Nephron (organoid): ENCODE data around the gene GALK2.
A peak's percentile ranks its signal among the peaks of the same experiment; 100 is the strongest.

ENCODE experiments used
- H3K27ac Mint-ChIP-seq, 3 experiments: 2 replicates each; pipeline ENCODE4 v1.8.0; 2020; ENCODE audit warnings: mixed read lengths in 3 of 3, mild to moderate bottlenecking in 2 of 3, moderate library complexity in 1 of 3
- H3K27me3 Mint-ChIP-seq: 2 replicates; pipeline ENCODE4 v1.8.0; 2021; ENCODE audit warnings: low read depth, mild to moderate bottlenecking, moderate library complexity, mixed read lengths
- H3K36me3 Mint-ChIP-seq: 2 replicates; pipeline ENCODE4 v1.8.0; 2020; ENCODE audit warnings: low read depth, mixed read lengths
- H3K4me1 Mint-ChIP-seq: 2 replicates; pipeline ENCODE4 v1.8.0; 2020; ENCODE audit warnings: mixed read lengths
- H3K4me3 Mint-ChIP-seq, 3 experiments: 2 replicates each; pipeline ENCODE4 v1.8.0; 2020; ENCODE audit warnings: mild to moderate bottlenecking in 3 of 3, mixed read lengths in 3 of 3, moderate library complexity in 2 of 3
- H3K9me3 Mint-ChIP-seq: 2 replicates; pipeline ENCODE4 v1.8.0; 2020; ENCODE audit warnings: mixed read lengths
- CTCF ChIP-seq, 3 experiments: fragments of 200-600 bp; sonication (generic); IDR thresholded peaks; one replicate each; pipeline ENCODE4 v1.5.0; 2021; ENCODE audit warnings: antibody characterized with exemption in 3 of 3; ENCODE audit not compliant: unreplicated experiment in 3 of 3

Gene GALK2

GRCh38 chr15:49235446-49236124 lies 65.5 kb downstream of the GALK2 start:
- peak; percentile 74 to 80 (median 79) for TF ChIP-seq CTCF (IDR thresholded peaks at IDR 0.05; ENCODE audit: unreplicated experiment in 3 of 3)
- Mint-ChIP-seq H3K36me3 (peaks cover 35% of the 10 kb centered on the region), H3K27me3 (no peaks in the 10 kb centered on the region), H3K4me1 (peaks cover 19% of the 10 kb centered on the region), H3K27ac (peak overlapping the region; percentile 92 to 98 (median 94)), H3K4me3 (peak overlapping the region; percentile 32 to 56 (median 52)), H3K9me3 (peaks cover 6% of the 10 kb centered on the region)

- no peak for TF ChIP-seq CTCF (IDR thresholded peaks at IDR 0.05; ENCODE audit: unreplicated experiment in 3 of 3)
- peak overlapping the region; percentile 88 to 94 (median 92) for H3K27ac Mint-ChIP-seq
- peaks cover 19% of the 10 kb centered on the region for H3K4me1 Mint-ChIP-seq
- peaks cover 5% of the 10 kb centered on the region for H3K9me3 Mint-ChIP-seq
- peak overlapping the region in 1 of 3 experiments; percentile 5 for H3K4me3 Mint-ChIP-seq
- H3K27me3 Mint-ChIP-seq = no peaks in the 10 kb centered on the region
- peaks cover 25% of the 10 kb centered on the region for H3K36me3 Mint-ChIP-seq
These were observed 66.8 kb downstream of the GALK2 start for GRCh38 chr15:49236869-49237268.

GRCh38 chr15:49238342-49238741 lies 68.3 kb downstream of the GALK2 start:
- no peak for TF ChIP-seq CTCF (IDR thresholded peaks at IDR 0.05; ENCODE audit: unreplicated experiment in 3 of 3)
- Mint-ChIP-seq H3K36me3 (peaks cover 14% of the 10 kb centered on the region), H3K4me3 (peak overlapping the region; percentile 32 to 51 (median 40)), H3K9me3 (peaks cover under 1% of the 10 kb centered on the region), H3K27me3 (no peaks in the 10 kb centered on the region), H3K4me1 (peaks cover 28% of the 10 kb centered on the region), H3K27ac (peak overlapping the region in 1 of 3 experiments; percentile 92)

GRCh38 chr15:49239105-49239504 lies 69.1 kb downstream of the GALK2 start:
- Mint-ChIP-seq H3K4me3 (no peak overlapping the region), H3K9me3 (peaks cover 4% of the 10 kb centered on the region), H3K27ac (no peak overlapping the region), H3K27me3 (no peaks in the 10 kb centered on the region), H3K36me3 (peaks cover 8% of the 10 kb centered on the region), H3K4me1 (peaks cover 31% of the 10 kb centered on the region)
- no peak for TF ChIP-seq CTCF (IDR thresholded peaks at IDR 0.05; ENCODE audit: unreplicated experiment in 3 of 3)

GRCh38 chr15:49242820-49243219 lies 72.8 kb downstream of the GALK2 start:
- H3K9me3 Mint-ChIP-seq = peaks cover 4% of the 10 kb centered on the region
- no peak for TF ChIP-seq CTCF (IDR thresholded peaks at IDR 0.05; ENCODE audit: unreplicated experiment in 3 of 3)
- peaks cover 32% of the 10 kb centered on the region for H3K4me1 Mint-ChIP-seq
- no peak overlapping the region for H3K27ac Mint-ChIP-seq
- H3K36me3 Mint-ChIP-seq = peaks cover 32% of the 10 kb centered on the region
- no peak overlapping the region for H3K4me3 Mint-ChIP-seq
- H3K27me3 Mint-ChIP-seq = no peaks in the 10 kb centered on the region

- Mint-ChIP-seq H3K9me3 (peaks cover 4% of the 10 kb centered on the region), H3K4me3 (no peak overlapping the region), H3K27me3 (no peaks in the 10 kb centered on the region), H3K27ac (peak overlapping the region; percentile 51 to 71 (median 67)), H3K4me1 (peaks cover 31% of the 10 kb centered on the region), H3K36me3 (peaks cover 55% of the 10 kb centered on the region)
- TF ChIP-seq CTCF (IDR thresholded peaks at IDR 0.05; ENCODE audit: unreplicated experiment in 3 of 3) = no peak
These were observed 77.6 kb downstream of the GALK2 start for GRCh38 chr15:49247556-49248110.
